Mucosa of descending colon (tissue), 3 donors: ENCODE measurements around the gene PLEKHG5. TPM values are rescaled to one million over a fixed set of nuclear protein-coding genes. Genes with fewer than 3 reads are reported as not detected.

Experiments used
- ATAC-seq: fragments of 200-7000 bp; cut with Tn5 transposase; one replicate; pipeline ENCODE4 v1.9.1; 2020; ENCODE audit warnings: mild to moderate bottlenecking, moderate library complexity
- DNase-seq, 3 donors: peaks; one replicate each; pipeline ENCODE4 v3.0.0-alpha.2; 2020
- H3K36me3 ChIP-seq: fragments of 200-600 bp; one replicate; pipeline ENCODE4 v1.8.0; 2021; ENCODE audit warnings: low read depth, mild to moderate bottlenecking
- H3K4me1 ChIP-seq: fragments of 200-600 bp; one replicate; pipeline ENCODE4 v1.8.0; 2021; ENCODE audit warnings: low read depth, mild to moderate bottlenecking
- H3K4me3 ChIP-seq: fragments of 200-600 bp; one replicate; pipeline ENCODE4 v1.8.0; 2021; ENCODE audit warnings: mild to moderate bottlenecking
- H3K9me3 ChIP-seq: fragments of 200-600 bp; one replicate; pipeline ENCODE4 v1.8.0; 2021; ENCODE audit warnings: mild to moderate bottlenecking
- CTCF ChIP-seq: fragments of 200-600 bp; IDR thresholded peaks from one replicate; pipeline ENCODE4 v1.8.0; 2022; ENCODE audit warnings: antibody characterized with exemption, mild to moderate bottlenecking
- intact Hi-C, 2 donors: fragments of 100-400 bp; cut with DNase I in 1 of 2; cut with micrococcal nuclease in 1 of 2; formaldehyde crosslinking; loops; one replicate each; pipeline versions ENCODE4 v1.11.0 to v1.11.1; 2022; cut with DNase I, micrococcal nuclease
- total RNA-seq, 3 donors: library from RNA; stranded (reverse); fragmentation: NEBNext Ultra II Directional in 2 of 3; extraction: Animal tissue kit (Norgen Biotek cat#: 25700) in 2 of 3; gene quantifications; one replicate each; pipeline versions ENCODE4 v1.2.1 to v1.2.4, GENCODE V29; 2021 to 2023
- donor health status: DM: no; HTN: no; CAD: no; lungs with moderate emphysema.
- donor health status: DM: no; HTN: no; CAD: no.
- donor health status: DM: no; HTN: yes; CAD: no.

Gene PLEKHG5
- total RNA-seq, 3 donors from 2014 or later = 20.1 to 32.9 (median 20.2) TPM

GRCh38 chr1:6424000-6424565, 67.4 kb downstream of the PLEKHG5 start:
- DNase-seq = peak in 2 of 3 donors; percentile 48 to 50
- intact Hi-C loops = no loop called here
- Histone ChIP-seq H3K4me3 (no peak overlapping the region), H3K9me3 (no peaks in the 10 kb centered on the region), H3K4me1 (peaks cover 53% of the 10 kb centered on the region), H3K36me3 (no peaks in the 10 kb centered on the region)
- no peak for TF ChIP-seq CTCF
- ATAC-seq = no peak

- Histone ChIP-seq H3K4me3 (no peak overlapping the region), H3K9me3 (no peaks in the 10 kb centered on the region), H3K4me1 (peaks cover 58% of the 10 kb centered on the region), H3K36me3 (no peaks in the 10 kb centered on the region)
- ATAC-seq = peak; percentile 50
- peak; percentile 83 to 88 (median 87) for DNase-seq
- intact Hi-C loops = no loop called here
- TF ChIP-seq CTCF = peak; percentile 77
Measured at GRCh38 chr1:6423321-6423999, 68.0 kb downstream of the PLEKHG5 start.

- no peak for DNase-seq
- peaks cover 47% of the 10 kb centered on the region for H3K4me1 ChIP-seq
- intact Hi-C loops = no loop called here
- no peaks in the 10 kb centered on the region for H3K9me3 ChIP-seq
- no peak for ATAC-seq
- no peak overlapping the region for H3K4me3 ChIP-seq
- H3K36me3 ChIP-seq = no peaks in the 10 kb centered on the region
- TF ChIP-seq CTCF = no peak
Measured at GRCh38 chr1:6421266-6421665, 70.2 kb downstream of the PLEKHG5 start.

GRCh38 chr1:6420454-6421042, 70.9 kb downstream of the PLEKHG5 start:
- Histone ChIP-seq H3K4me3 (no peak overlapping the region), H3K36me3 (no peaks in the 10 kb centered on the region), H3K9me3 (no peaks in the 10 kb centered on the region), H3K4me1 (peaks cover 50% of the 10 kb centered on the region)
- ATAC-seq = peak; percentile 39
- intact Hi-C loops = no loop called here
- DNase-seq = peak; percentile 72 to 82 (median 79)
- no peak for TF ChIP-seq CTCF

- intact Hi-C loops = no loop called here
- DNase-seq (peak; percentile 81 to 88 (median 85)), ATAC-seq (peak; percentile 81)
- Histone ChIP-seq H3K36me3 (no peaks in the 10 kb centered on the region), H3K9me3 (no peaks in the 10 kb centered on the region), H3K4me1 (peaks cover 52% of the 10 kb centered on the region), H3K4me3 (peak within 1 kb of the TSS; percentile 4)
- no peak for TF ChIP-seq CTCF
Measured at GRCh38 chr1:6419804-6420453, 71.5 kb downstream of the PLEKHG5 start, which contains the start of gene HES2. Gene HES2 (minus strand): TSS chr1:6419919. CDS start chr1:6419820, 99 bp downstream.
